CD8-positive, alpha-beta memory T cell (primary cell): ENCODE results near the gene MMP15. TPM values are rescaled to one million over a fixed set of nuclear protein-coding genes. Genes with fewer than 3 reads are reported as not detected.
A peak's percentile ranks its signal among the peaks of the same experiment; 100 is the strongest.

Experiments
- CTCF ChIA-PET: fragments of 350-600 bp; sonication (Branson Sonifier 250); formaldehyde crosslinking; loops from one replicate; lab custom pipeline; 2021; ENCODE audit warnings: antibody characterized with exemption; lab: Charles Lee
- POLR2A ChIA-PET: fragments of 350-600 bp; sonication (Branson Sonifier 250); formaldehyde crosslinking; loops from one replicate; lab custom pipeline; 2021; ENCODE audit warnings: antibody characterized with exemption; lab: Charles Lee
- DNase-seq, 5 donors: peaks; one replicate each; pipeline versions ENCODE4 v3.0.0 to v3.0.0-alpha.2; 2020 to 2022; ENCODE audit warnings: mixed read lengths in 1 of 5
- H3K27ac ChIP-seq: one replicate; pipeline ENCODE4 v1.7.0; 2013; ENCODE audit warnings: low read depth, mild to moderate bottlenecking, low read length, moderate library complexity
- H3K27me3 ChIP-seq: 2 replicates; pipeline ENCODE4 v1.7.0; 2013; ENCODE audit warnings: low read length, mild to moderate bottlenecking; ENCODE audit not compliant: insufficient read depth, poor library complexity, severe bottlenecking
- H3K36me3 ChIP-seq: 2 replicates; pipeline ENCODE4 v1.7.0; 2013; ENCODE audit warnings: mild to moderate bottlenecking, low read length, moderate library complexity; ENCODE audit not compliant: insufficient read depth
- H3K4me1 ChIP-seq: 2 replicates; pipeline ENCODE4 v1.7.0; 2013; ENCODE audit warnings: mild to moderate bottlenecking, low read length, moderate library complexity; ENCODE audit not compliant: insufficient read depth
- H3K4me3 ChIP-seq: 2 replicates; pipeline ENCODE4 v1.7.0; 2013; ENCODE audit warnings: mild to moderate bottlenecking, low read length
- H3K9me3 ChIP-seq: 2 replicates; pipeline ENCODE4 v1.7.0; 2013; ENCODE audit warnings: mild to moderate bottlenecking, low read length
- H3K27ac Mint-ChIP-seq, 8 donors: one replicate each; pipeline ENCODE4 v1.8.0; 2020 to 2021; ENCODE audit warnings: mixed read lengths in 8 of 8, mild to moderate bottlenecking in 6 of 8, inconsistent platforms in 3 of 8, moderate library complexity in 3 of 8
- H3K27me3 Mint-ChIP-seq, 2 donors: one replicate each; pipeline ENCODE4 v1.8.0; 2020 to 2021; ENCODE audit warnings: mixed read lengths in 2 of 2, mild to moderate bottlenecking in 1 of 2, moderate library complexity in 1 of 2
- H3K36me3 Mint-ChIP-seq, 3 donors: one replicate each; pipeline ENCODE4 v1.8.0; 2020 to 2021; ENCODE audit warnings: mixed read lengths in 3 of 3, inconsistent platforms in 1 of 3, mild to moderate bottlenecking in 1 of 3
- H3K4me1 Mint-ChIP-seq, 3 donors: one replicate each; pipeline ENCODE4 v1.8.0; 2020 to 2021; ENCODE audit warnings: mixed read lengths in 3 of 3, inconsistent platforms in 1 of 3, mild to moderate bottlenecking in 1 of 3
- H3K4me3 Mint-ChIP-seq, 7 donors: one replicate each; pipeline ENCODE4 v1.8.0; 2020 to 2021; ENCODE audit warnings: mixed read lengths in 7 of 7, mild to moderate bottlenecking in 6 of 7, moderate library complexity in 4 of 7, inconsistent platforms in 2 of 7
- H3K9me3 Mint-ChIP-seq, 5 donors: one replicate each; pipeline ENCODE4 v1.8.0; 2020 to 2022; ENCODE audit warnings: mixed read lengths in 5 of 5, mild to moderate bottlenecking in 3 of 5, moderate library complexity in 2 of 5, inconsistent platforms in 1 of 5
- polyA plus RNA-seq: library from polyadenylated mRNA; unstranded; fragments of 300-500 nt; fragmentation: Illumina TruSeq; gene quantifications from one replicate; pipeline ENCODE4 v1.2.3, GENCODE V29; 2021
- total RNA-seq, 2 experiments: library from RNA; stranded (reverse); gene quantifications; one replicate each; pipeline ENCODE4 v1.2.3, GENCODE V29; 2021

The MMP15 gene
- total and polyA plus RNA-seq, 3 experiments from 2014 or later = 0.16 to 1.1 (median 0.97) TPM

DNA sequence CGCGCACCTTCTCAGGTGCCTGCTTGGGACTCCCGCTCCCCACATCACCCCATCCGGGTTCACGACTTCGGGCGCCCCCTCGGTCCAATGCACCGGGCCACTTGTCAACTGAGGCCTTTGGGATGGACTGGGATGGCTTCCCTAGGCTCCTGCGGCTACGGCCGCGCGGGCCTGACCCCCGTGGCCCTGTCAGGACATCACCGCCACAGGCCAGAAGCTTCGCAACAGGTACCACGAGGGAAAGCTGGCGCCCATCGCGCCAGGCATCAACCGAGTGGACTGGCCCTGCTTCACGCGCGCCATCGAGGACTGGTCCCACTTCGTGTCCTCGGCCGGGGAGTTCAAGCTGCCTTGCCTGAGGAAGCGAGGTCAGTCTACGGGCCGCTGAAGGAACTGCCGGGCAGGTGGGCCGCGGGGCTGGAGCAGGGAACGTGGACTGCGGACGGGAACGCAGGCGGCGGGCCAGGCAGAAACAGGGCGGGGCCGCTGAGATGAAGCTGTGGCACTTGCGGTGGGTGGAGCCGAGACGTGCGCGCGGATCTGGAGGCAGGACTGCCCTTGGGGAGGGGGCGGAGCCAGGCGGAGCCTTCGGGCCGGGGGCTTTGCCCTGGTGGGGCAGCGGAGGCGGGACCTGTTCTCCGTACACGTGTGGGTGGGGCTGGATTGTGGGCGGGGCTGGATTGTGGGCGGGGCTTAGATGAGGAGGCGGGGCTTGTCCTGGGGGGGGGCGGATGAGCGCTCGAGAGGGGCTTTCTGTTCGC lies 40.9 kb upstream of the MMP15 start:
- no peaks in the 10 kb centered on the region for H3K27me3 ChIP-seq
- POLR2A ChIA-PET = interaction anchor here (1.5 kb wide), 1 partner anchor 14 kb away, joined by 9 read pairs; no protein-coding TSS in a partner anchor
- Mint-ChIP-seq H3K4me3 (peak overlapping the region; percentile 87 to 94 (median 93)), H3K27ac (peak overlapping the region; percentile 47 to 94 (median 84)), H3K36me3 (peaks cover 0 to 2% (median 0%) of the 10 kb centered on the region in 3 donors), H3K27me3 (peaks cover 0 to 1% of the 10 kb centered on the region in 2 donors), H3K9me3 (no peaks in the 10 kb centered on the region), H3K4me1 (peaks cover 10 to 27% (median 15%) of the 10 kb centered on the region in 3 donors)
- peak overlapping the region; percentile 38 for H3K27ac ChIP-seq
- H3K4me1 ChIP-seq = peaks cover 14% of the 10 kb centered on the region
- CTCF ChIA-PET = interaction anchor here (1.3 to 1.8 kb wide), 3 partner anchors 15 to 86 kb away, joined by 3 to 8 read pairs (median 4); partner anchors contain the start of genes USB1 and ZNF319
- no peaks in the 10 kb centered on the region for H3K36me3 ChIP-seq
- H3K9me3 ChIP-seq = no peaks in the 10 kb centered on the region
- H3K4me3 ChIP-seq = peak overlapping the region; percentile 81
- DNase-seq = peak; percentile 88 to 95 (median 91)

DNA sequence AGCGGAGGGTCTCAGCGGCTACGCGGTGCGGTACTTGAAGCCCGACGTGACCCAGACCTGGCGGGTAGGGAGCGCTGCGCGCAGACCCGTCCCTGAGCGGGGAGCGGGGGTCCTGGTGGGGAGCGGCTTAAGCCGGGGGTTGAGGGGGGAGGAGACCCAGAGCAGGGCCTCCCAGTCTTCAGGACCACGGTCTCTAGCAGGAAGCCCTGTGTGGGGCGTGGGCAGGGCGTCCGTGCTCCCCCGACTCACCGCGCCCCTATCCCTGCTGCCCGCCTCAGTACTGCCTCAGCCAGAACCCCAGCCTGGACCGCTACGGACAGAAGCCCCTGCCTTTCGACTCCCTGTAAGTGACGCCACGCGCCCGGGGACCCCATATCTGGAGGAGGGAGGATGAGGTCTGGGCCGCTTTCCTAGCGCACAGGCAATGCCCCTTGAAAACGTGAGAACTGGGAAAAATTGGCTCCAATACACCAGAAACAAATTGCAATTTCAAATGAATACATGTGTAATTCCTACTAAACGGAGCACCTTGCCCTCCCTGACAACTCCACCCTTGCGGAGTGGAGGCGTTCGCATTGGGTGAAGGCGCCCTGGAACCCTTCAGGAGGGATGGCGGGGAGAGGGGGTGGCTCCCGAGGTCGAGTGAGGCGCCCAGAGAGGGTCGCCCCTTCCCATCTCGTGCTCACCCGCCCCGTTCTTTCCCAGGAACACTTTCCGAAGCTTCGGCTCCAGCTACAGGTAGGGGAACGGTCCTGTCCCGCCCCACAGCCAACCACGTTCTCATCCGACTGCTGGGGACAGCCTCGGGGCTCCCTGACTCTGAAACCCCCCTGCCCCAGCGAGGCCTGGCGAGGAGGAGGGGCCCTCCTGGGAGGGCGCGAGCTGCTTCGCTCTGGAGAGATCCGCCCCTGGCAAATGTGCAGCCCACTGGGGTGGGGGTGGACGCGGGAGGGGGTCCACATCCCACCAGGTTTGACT lies 40.1 kb upstream of the MMP15 start:
- CTCF ChIA-PET = interaction anchor here (1.3 to 1.8 kb wide), 3 partner anchors 14 to 87 kb away, joined by 3 to 8 read pairs (median 4); partner anchors contain the start of genes USB1 and ZNF319
- H3K4me3 ChIP-seq = peak overlapping the region; percentile 81
- H3K36me3 ChIP-seq = no peaks in the 10 kb centered on the region
- H3K27ac ChIP-seq = no peak overlapping the region
- no peaks in the 10 kb centered on the region for H3K27me3 ChIP-seq
- no peaks in the 10 kb centered on the region for H3K9me3 ChIP-seq
- H3K4me1 Mint-ChIP-seq = peaks cover 10 to 27% (median 15%) of the 10 kb centered on the region in 3 donors
- POLR2A ChIA-PET = interaction anchor here (1.5 kb wide), 1 partner anchor 13 kb away, joined by 9 read pairs; no protein-coding TSS in a partner anchor
- H3K4me1 ChIP-seq = peaks cover 14% of the 10 kb centered on the region
- peaks cover 0 to 1% of the 10 kb centered on the region in 2 donors for H3K27me3 Mint-ChIP-seq
- H3K27ac Mint-ChIP-seq = peak overlapping the region; percentile 48 to 94 (median 84)
- peak overlapping the region; percentile 87 to 94 (median 93) for H3K4me3 Mint-ChIP-seq
- H3K36me3 Mint-ChIP-seq = peaks cover 0 to 2% (median 0%) of the 10 kb centered on the region in 3 donors
- H3K9me3 Mint-ChIP-seq = no peaks in the 10 kb centered on the region
- no peak for DNase-seq

DNA sequence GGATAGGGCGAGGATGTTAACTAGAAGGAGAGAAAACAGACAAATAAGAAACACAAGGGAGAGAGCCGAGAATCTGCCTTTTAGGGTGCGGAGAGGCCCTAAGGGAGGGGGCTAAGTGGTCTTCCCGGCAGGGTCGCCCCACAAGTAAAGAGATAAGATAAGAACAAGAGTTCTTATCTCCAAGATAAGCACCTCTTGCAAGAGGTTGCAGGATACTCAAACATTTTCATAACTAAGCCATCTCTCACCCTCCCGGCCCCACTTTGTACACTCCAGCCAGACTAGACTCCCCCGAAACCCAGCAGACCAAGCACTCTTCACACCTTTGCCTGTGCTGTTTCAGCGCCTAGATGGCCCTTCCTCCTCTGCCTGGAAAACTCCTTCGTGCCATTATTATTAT lies 39.4 kb upstream of the MMP15 start:
- H3K9me3 Mint-ChIP-seq = no peaks in the 10 kb centered on the region
- H3K36me3 ChIP-seq = no peaks in the 10 kb centered on the region
- DNase-seq = peak in 1 of 5 donors; percentile 11
- peaks cover 14% of the 10 kb centered on the region for H3K4me1 ChIP-seq
- no peak overlapping the region for H3K27ac ChIP-seq
- no peak overlapping the region for H3K4me3 ChIP-seq
- no peaks in the 10 kb centered on the region for H3K27me3 ChIP-seq
- peak overlapping the region in 7 of 8 donors; percentile 30 to 81 (median 72) for H3K27ac Mint-ChIP-seq
- peaks cover 0 to 2% (median 0%) of the 10 kb centered on the region in 3 donors for H3K36me3 Mint-ChIP-seq
- ChIA-PET POLR2A (no interaction called here), CTCF (interaction anchor here (1.0 kb wide), 1 partner anchor 12 kb away, joined by 4 read pairs; no protein-coding TSS in a partner anchor)
- peaks cover 0 to 1% of the 10 kb centered on the region in 2 donors for H3K27me3 Mint-ChIP-seq
- H3K9me3 ChIP-seq = no peaks in the 10 kb centered on the region
- H3K4me3 Mint-ChIP-seq = peak overlapping the region; percentile 63 to 93 (median 69)
- peaks cover 10 to 27% (median 15%) of the 10 kb centered on the region in 3 donors for H3K4me1 Mint-ChIP-seq

GRCh38 chr16:57987441-57988177 lies 37.9 kb upstream of the MMP15 start:
- H3K36me3 Mint-ChIP-seq = peaks cover 0 to 3% (median 0%) of the 10 kb centered on the region in 3 donors
- no peaks in the 10 kb centered on the region for H3K9me3 Mint-ChIP-seq
- peak overlapping the region in 2 of 8 donors; percentile 61 to 88 for H3K27ac Mint-ChIP-seq
- H3K4me1 Mint-ChIP-seq = peaks cover 12 to 27% (median 15%) of the 10 kb centered on the region in 3 donors
- H3K27me3 Mint-ChIP-seq = peaks cover 0 to 1% of the 10 kb centered on the region in 2 donors
- CTCF ChIA-PET = no interaction called here
- no peaks in the 10 kb centered on the region for H3K9me3 ChIP-seq
- DNase-seq = peak in 1 of 5 donors; percentile 39
- no peak overlapping the region for H3K4me3 ChIP-seq
- H3K4me3 Mint-ChIP-seq = peak overlapping the region in 1 of 7 donors; percentile 69
- H3K4me1 ChIP-seq = peaks cover 14% of the 10 kb centered on the region
- POLR2A ChIA-PET = no interaction called here
- H3K27me3 ChIP-seq = no peaks in the 10 kb centered on the region
- no peak overlapping the region for H3K27ac ChIP-seq
- no peaks in the 10 kb centered on the region for H3K36me3 ChIP-seq

DNA sequence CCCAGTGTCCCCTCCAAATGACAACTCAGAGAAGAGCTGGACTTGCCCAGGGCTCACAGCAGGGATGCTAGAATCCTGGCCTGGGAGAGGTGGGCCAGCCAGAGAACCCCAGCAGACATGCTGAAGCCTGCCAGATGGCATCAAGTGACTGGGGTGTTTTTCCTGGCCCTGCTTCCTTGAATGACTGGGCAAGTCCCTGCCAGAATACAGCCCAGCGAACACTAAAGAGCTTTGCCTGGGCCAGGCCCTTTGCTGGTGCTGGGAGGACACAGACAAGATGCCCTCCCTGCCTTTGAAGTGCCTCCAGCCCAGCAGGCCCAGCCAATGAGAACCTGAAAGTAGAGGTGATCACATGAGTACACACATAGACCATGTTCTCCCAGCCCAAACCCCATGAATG lies 36.6 kb upstream of the MMP15 start:
- H3K4me1 ChIP-seq = peaks cover 17% of the 10 kb centered on the region
- H3K27ac Mint-ChIP-seq = peak overlapping the region in 5 of 8 donors; percentile 17 to 74 (median 46)
- no peaks in the 10 kb centered on the region for H3K36me3 ChIP-seq
- H3K27me3 ChIP-seq = no peaks in the 10 kb centered on the region
- peaks cover 14 to 38% (median 15%) of the 10 kb centered on the region in 3 donors for H3K4me1 Mint-ChIP-seq
- H3K9me3 ChIP-seq = no peaks in the 10 kb centered on the region
- peaks cover 0 to 1% of the 10 kb centered on the region in 2 donors for H3K27me3 Mint-ChIP-seq
- peaks cover 0 to 11% (median 0%) of the 10 kb centered on the region in 3 donors for H3K36me3 Mint-ChIP-seq
- H3K4me3 Mint-ChIP-seq = no peak overlapping the region
- no peak overlapping the region for H3K27ac ChIP-seq
- DNase-seq = peak in 1 of 5 donors; percentile 32
- CTCF ChIA-PET = interaction anchor here (1.6 kb wide), 1 partner anchor 35 kb away, joined by 3 read pairs; no protein-coding TSS in a partner anchor
- H3K4me3 ChIP-seq = no peak overlapping the region
- POLR2A ChIA-PET = interaction anchor here (1.0 kb wide), 1 partner anchor 10 kb away, joined by 3 read pairs; no protein-coding TSS in a partner anchor
- no peaks in the 10 kb centered on the region for H3K9me3 Mint-ChIP-seq

GRCh38 chr16:57991551-57992059 lies 33.9 kb upstream of the MMP15 start:
- Histone ChIP-seq H3K9me3 (no peaks in the 10 kb centered on the region), H3K4me1 (peaks cover 30% of the 10 kb centered on the region), H3K36me3 (peaks cover under 1% of the 10 kb centered on the region), H3K27me3 (no peaks in the 10 kb centered on the region), H3K27ac (no peak overlapping the region), H3K4me3 (no peak overlapping the region)
- Mint-ChIP-seq H3K27ac (peak overlapping the region in 6 of 8 donors; percentile 71 to 79 (median 73)), H3K9me3 (no peaks in the 10 kb centered on the region), H3K36me3 (peaks cover 0 to 29% (median 0%) of the 10 kb centered on the region in 3 donors), H3K27me3 (no peaks in the 10 kb centered on the region), H3K4me3 (no peak overlapping the region), H3K4me1 (peaks cover 19 to 37% (median 23%) of the 10 kb centered on the region in 3 donors)
- no peak for DNase-seq
- CTCF ChIA-PET = no interaction called here
- POLR2A ChIA-PET = no interaction called here

DNA sequence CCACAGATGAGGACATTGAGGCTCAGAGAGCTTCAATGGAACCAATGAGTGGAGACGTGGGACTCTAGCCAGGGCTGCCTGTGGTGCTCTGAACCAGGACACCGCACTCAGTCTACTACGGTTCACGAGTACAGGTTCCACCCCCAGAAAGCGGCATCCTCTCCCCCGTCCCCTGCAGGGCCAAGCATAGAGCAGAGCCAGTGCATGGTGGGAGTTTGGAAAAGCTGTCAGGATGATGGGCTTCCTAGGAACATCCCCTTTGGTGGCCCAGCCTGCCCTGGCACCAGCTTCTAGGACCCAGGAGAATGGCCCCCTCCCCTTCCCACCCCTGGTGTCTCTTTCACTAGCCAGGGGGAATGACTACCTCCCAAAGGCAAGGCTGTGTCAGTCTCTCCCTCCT lies 33.5 kb upstream of the MMP15 start:
- Mint-ChIP-seq H3K4me3 (no peak overlapping the region), H3K36me3 (peaks cover 0 to 34% (median 0%) of the 10 kb centered on the region in 3 donors), H3K27ac (peak overlapping the region in 7 of 8 donors; percentile 17 to 94 (median 73)), H3K9me3 (no peaks in the 10 kb centered on the region), H3K4me1 (peaks cover 19 to 42% (median 22%) of the 10 kb centered on the region in 3 donors), H3K27me3 (no peaks in the 10 kb centered on the region)
- H3K36me3 ChIP-seq = peaks cover 5% of the 10 kb centered on the region
- no peak overlapping the region for H3K4me3 ChIP-seq
- ChIA-PET POLR2A (no interaction called here), CTCF (no interaction called here)
- DNase-seq = no peak
- H3K27me3 ChIP-seq = no peaks in the 10 kb centered on the region
- no peak overlapping the region for H3K27ac ChIP-seq
- H3K9me3 ChIP-seq = no peaks in the 10 kb centered on the region
- peaks cover 35% of the 10 kb centered on the region for H3K4me1 ChIP-seq
